Suprapubic skin (tissue), 3 donors: ENCODE measurements around the gene HADHA.

ENCODE experiments used
- CTCF ChIP-seq, 2 donors: fragments of 200-600 bp in 1 of 2; fragments of 450-650 bp in 1 of 2; sonication (generic) in 1 of 2; IDR thresholded peaks; one replicate each; pipeline ENCODE4 v1.5.1; 2016 to 2019; ENCODE audit warnings: antibody characterized with exemption in 2 of 2, mild to moderate bottlenecking in 1 of 2, moderate library complexity in 1 of 2
- POLR2AphosphoS5 ChIP-seq, 3 donors: sonication (generic); formaldehyde crosslinking; IDR thresholded peaks; one replicate each; pipeline ENCODE4 v1.6.1; 2017; ENCODE audit warnings: antibody characterized with exemption in 3 of 3

GRCh38 chr2:26191316-26192159 is 52.9 kb downstream of the HADHA start:
- no peak for TF ChIP-seq CTCF (IDR thresholded peaks at IDR 0.05)
- TF ChIP-seq POLR2AphosphoS5 (IDR thresholded peaks at IDR 0.05) = no peak
